Mucosa of stomach (tissue), 1 donor: ENCODE data around the gene ERN2.
A peak's percentile ranks its signal among the peaks of the same experiment; 100 is the strongest.

Source experiments
- H3K27me3 ChIP-seq: one replicate; pipeline ENCODE4 v1.7.0; 2013; ENCODE audit warnings: mild to moderate bottlenecking, low read length; ENCODE audit not compliant: control insufficient read depth, insufficient read depth
- H3K36me3 ChIP-seq: one replicate; pipeline ENCODE4 v1.7.0; 2013; ENCODE audit warnings: low read length; ENCODE audit not compliant: control insufficient read depth, insufficient read depth
- H3K4me1 ChIP-seq: one replicate; pipeline ENCODE4 v1.7.0; 2013; ENCODE audit warnings: mild to moderate bottlenecking, low read length; ENCODE audit not compliant: control insufficient read depth, insufficient read depth
- H3K4me3 ChIP-seq: one replicate; pipeline ENCODE4 v1.7.0; 2013; ENCODE audit warnings: low read length
- H3K9ac ChIP-seq: one replicate; pipeline ENCODE4 v1.7.0; 2013; ENCODE audit warnings: mild to moderate bottlenecking, low read length, moderate library complexity
- H3K9me3 ChIP-seq: one replicate; pipeline ENCODE4 v1.7.0; 2013; ENCODE audit warnings: mild to moderate bottlenecking, low read length, moderate library complexity; ENCODE audit not compliant: control insufficient read depth
- donor health status: Pancreatic carcinoma.

The ERN2 gene

GRCh38 chr16:23710504-23710903, 2.5 kb downstream of the ERN2 start:
- H3K4me3 ChIP-seq, result no peak overlapping the region

GRCh38 chr16:23710008-23710407, 3.0 kb downstream of the ERN2 start:
- Histone ChIP-seq H3K9me3 (no peaks in the 10 kb centered on the region), H3K36me3 (peaks cover 31% of the 10 kb centered on the region), H3K27me3 (no peaks in the 10 kb centered on the region), H3K4me3 (no peak overlapping the region), H3K9ac (peak overlapping the region; percentile 16), H3K4me1 (peaks cover 11% of the 10 kb centered on the region)

More at GRCh38 chr16:23710504-23710903, 2.5 kb downstream of the ERN2 start:
- H3K27me3 ChIP-seq, result no peaks in the 10 kb centered on the region
- peaks cover 11% of the 10 kb centered on the region for H3K4me1 ChIP-seq
- no peaks in the 10 kb centered on the region for H3K9me3 ChIP-seq
- H3K36me3 ChIP-seq, result peaks cover 26% of the 10 kb centered on the region
- peak overlapping the region; percentile 16 for H3K9ac ChIP-seq

GRCh38 chr16:23709536-23709935, 3.5 kb downstream of the ERN2 start:
- H3K9ac ChIP-seq, result no peak overlapping the region
- no peaks in the 10 kb centered on the region for H3K27me3 ChIP-seq
- peaks cover 11% of the 10 kb centered on the region for H3K4me1 ChIP-seq
- H3K36me3 ChIP-seq, result peaks cover 36% of the 10 kb centered on the region
- no peak overlapping the region for H3K4me3 ChIP-seq
- H3K9me3 ChIP-seq, result no peaks in the 10 kb centered on the region

- Histone ChIP-seq H3K9ac (no peak overlapping the region), H3K9me3 (no peaks in the 10 kb centered on the region), H3K27me3 (no peaks in the 10 kb centered on the region), H3K4me3 (no peak overlapping the region), H3K4me1 (peaks cover 7% of the 10 kb centered on the region), H3K36me3 (peaks cover 45% of the 10 kb centered on the region)
These were observed 6.6 kb downstream of the ERN2 start for GRCh38 chr16:23706439-23706838.

- Histone ChIP-seq H3K9ac (no peak overlapping the region), H3K4me1 (peaks cover 5% of the 10 kb centered on the region), H3K4me3 (no peak overlapping the region), H3K9me3 (no peaks in the 10 kb centered on the region), H3K27me3 (no peaks in the 10 kb centered on the region), H3K36me3 (peaks cover 43% of the 10 kb centered on the region)
These were observed 7.5 kb downstream of the ERN2 start for GRCh38 chr16:23705517-23705902.

- Histone ChIP-seq H3K9me3 (no peaks in the 10 kb centered on the region), H3K36me3 (peaks cover 43% of the 10 kb centered on the region), H3K4me3 (no peak overlapping the region), H3K4me1 (peaks cover 7% of the 10 kb centered on the region), H3K27me3 (no peaks in the 10 kb centered on the region), H3K9ac (no peak overlapping the region)
These were observed 8.1 kb downstream of the ERN2 start for GRCh38 chr16:23704772-23705516.

GRCh38 chr16:23702951-23703350, 10.1 kb downstream of the ERN2 start:
- Histone ChIP-seq H3K27me3 (no peaks in the 10 kb centered on the region), H3K9ac (no peak overlapping the region), H3K4me1 (peaks cover 20% of the 10 kb centered on the region), H3K36me3 (peaks cover 41% of the 10 kb centered on the region), H3K4me3 (no peak overlapping the region), H3K9me3 (no peaks in the 10 kb centered on the region)

GRCh38 chr16:23701045-23701444, 12.0 kb downstream of the ERN2 start:
- Histone ChIP-seq H3K27me3 (no peaks in the 10 kb centered on the region), H3K9ac (no peak overlapping the region), H3K4me3 (no peak overlapping the region), H3K36me3 (peaks cover 47% of the 10 kb centered on the region), H3K4me1 (peaks cover 20% of the 10 kb centered on the region), H3K9me3 (no peaks in the 10 kb centered on the region)

GRCh38 chr16:23700509-23700908, 12.5 kb downstream of the ERN2 start:
- Histone ChIP-seq H3K4me1 (peaks cover 20% of the 10 kb centered on the region), H3K4me3 (no peak overlapping the region), H3K27me3 (no peaks in the 10 kb centered on the region), H3K9ac (no peak overlapping the region), H3K36me3 (peaks cover 48% of the 10 kb centered on the region), H3K9me3 (no peaks in the 10 kb centered on the region)

GRCh38 chr16:23700093-23700492, 12.9 kb downstream of the ERN2 start:
- Histone ChIP-seq H3K4me3 (no peak overlapping the region), H3K36me3 (peaks cover 45% of the 10 kb centered on the region), H3K27me3 (no peaks in the 10 kb centered on the region), H3K9me3 (no peaks in the 10 kb centered on the region), H3K9ac (peak overlapping the region; percentile 10), H3K4me1 (peaks cover 20% of the 10 kb centered on the region)

- Histone ChIP-seq H3K9me3 (no peaks in the 10 kb centered on the region), H3K4me1 (peaks cover 20% of the 10 kb centered on the region), H3K4me3 (no peak overlapping the region), H3K9ac (peak overlapping the region; percentile 51), H3K36me3 (peaks cover 48% of the 10 kb centered on the region), H3K27me3 (no peaks in the 10 kb centered on the region)
These were observed 13.9 kb downstream of the ERN2 start for GRCh38 chr16:23699100-23699499.

GRCh38 chr16:23695756-23696155, 17.3 kb downstream of the ERN2 start:
- Histone ChIP-seq H3K4me1 (peaks cover 18% of the 10 kb centered on the region), H3K36me3 (peaks cover 57% of the 10 kb centered on the region), H3K9ac (no peak overlapping the region), H3K4me3 (no peak overlapping the region), H3K27me3 (no peaks in the 10 kb centered on the region), H3K9me3 (no peaks in the 10 kb centered on the region)
